ENCODE data around the gene OPA3.
"Not testable (repeated sequence)": the region's sequence is repeated elsewhere in the genome, so short reads cannot be mapped to it uniquely, and the experiment has no call there.

OPA3 gene

GRCh38 chr19:45517641-45518468, 66.7 kb downstream of the OPA3 start:
- DNase-seq = no peak

GRCh38 chr19:45517238-45517637, 67.4 kb downstream of the OPA3 start:
- no peak for DNase-seq

GRCh38 chr19:45515807-45516401, 68.7 kb downstream of the OPA3 start:
- DNase-seq = no peak

- peak; percentile 72 for DNase-seq
Observed at GRCh38 chr19:45515081-45515624, 69.4 kb downstream of the OPA3 start.

- DNase-seq = no peak
Observed at GRCh38 chr19:45514376-45515051, 70.1 kb downstream of the OPA3 start.

- DNase-seq = no peak
Observed at GRCh38 chr19:45512881-45513483, 71.6 kb downstream of the OPA3 start.

GRCh38 chr19:45511074-45511473, 73.5 kb downstream of the OPA3 start:
- DNase-seq = no peak

GRCh38 chr19:45510352-45510751, 74.2 kb downstream of the OPA3 start:
- not testable (repeated sequence) for DNase-seq

GRCh38 chr19:45509692-45510015, 74.9 kb downstream of the OPA3 start:
- DNase-seq = no peak

- DNase-seq = peak; percentile 78
Observed at GRCh38 chr19:45508861-45509691, 75.5 kb downstream of the OPA3 start.

GRCh38 chr19:45508417-45508860, 76.2 kb downstream of the OPA3 start:
- DNase-seq = peak; percentile 52

- no peak for DNase-seq
Observed at GRCh38 chr19:45507872-45508416, 76.7 kb downstream of the OPA3 start.

- DNase-seq = peak; percentile 94
Observed at GRCh38 chr19:45506989-45507871, 77.4 kb downstream of the OPA3 start, which contains the start of gene VASP. TSS of gene VASP (plus strand) at chr19:45507479. CDS start at chr19:45507772, 293 bp downstream.

GRCh38 chr19:45506246-45506988, 78.2 kb downstream of the OPA3 start:
- DNase-seq = peak; percentile 98

GRCh38 chr19:45505996-45506245, 78.7 kb downstream of the OPA3 start:
- DNase-seq = no peak

GRCh38 chr19:45505151-45505995, 79.2 kb downstream of the OPA3 start:
- DNase-seq = no peak

GRCh38 chr19:45503909-45504308, 80.7 kb downstream of the OPA3 start:
- DNase-seq = no peak

- DNase-seq = no peak
Observed at GRCh38 chr19:45502111-45502510, 82.5 kb downstream of the OPA3 start.

- no peak for DNase-seq
Observed at GRCh38 chr19:45501730-45502014, 82.9 kb downstream of the OPA3 start.

Data from activated CD4-positive, alpha-beta T cell treated with anti-CD3 and anti-CD28 coated beads, Interleukin-10, Interleukin-2, amounts not matched to agents 100 ng/mL and 50 ng/mL, durations not matched to agents 16 hours and 8 hours (primary cell).